Measurements from ENCODE around the gene UQCRC1.

UQCRC1 gene

DNA sequence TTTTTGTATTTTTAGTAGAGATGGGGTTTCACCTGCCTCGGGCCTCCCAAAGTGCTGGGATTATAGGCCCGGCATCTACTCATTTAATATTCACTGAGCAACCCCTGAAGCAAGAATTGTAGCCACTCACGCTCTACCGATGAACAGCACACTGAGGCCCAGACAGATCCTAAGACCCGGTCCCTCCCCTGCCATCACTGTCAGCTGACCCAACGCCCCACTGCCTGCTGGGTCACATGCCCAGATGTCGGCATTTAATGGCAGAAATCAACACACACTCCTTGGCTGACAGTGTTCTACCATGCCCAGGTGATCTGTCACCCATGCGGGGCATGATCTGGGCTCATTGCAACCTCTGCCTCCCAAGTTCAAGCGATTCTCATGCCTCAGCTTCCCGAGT, 15.3 kb upstream of the UQCRC1 start:
- H3K4me3 Mint-ChIP-seq: no peak overlapping the region
- H3K27me3 Mint-ChIP-seq: no peaks in the 10 kb centered on the region
- peaks cover 10% of the 10 kb centered on the region for H3K4me1 Mint-ChIP-seq (ENCODE audit: low read depth)
- DNase-seq: no peak
- no peaks in the 10 kb centered on the region for H3K9me3 Mint-ChIP-seq
- H3K36me3 Mint-ChIP-seq (ENCODE audit: low read depth): peaks cover 52% of the 10 kb centered on the region
- no peak overlapping the region for H3K27ac Mint-ChIP-seq

DNA sequence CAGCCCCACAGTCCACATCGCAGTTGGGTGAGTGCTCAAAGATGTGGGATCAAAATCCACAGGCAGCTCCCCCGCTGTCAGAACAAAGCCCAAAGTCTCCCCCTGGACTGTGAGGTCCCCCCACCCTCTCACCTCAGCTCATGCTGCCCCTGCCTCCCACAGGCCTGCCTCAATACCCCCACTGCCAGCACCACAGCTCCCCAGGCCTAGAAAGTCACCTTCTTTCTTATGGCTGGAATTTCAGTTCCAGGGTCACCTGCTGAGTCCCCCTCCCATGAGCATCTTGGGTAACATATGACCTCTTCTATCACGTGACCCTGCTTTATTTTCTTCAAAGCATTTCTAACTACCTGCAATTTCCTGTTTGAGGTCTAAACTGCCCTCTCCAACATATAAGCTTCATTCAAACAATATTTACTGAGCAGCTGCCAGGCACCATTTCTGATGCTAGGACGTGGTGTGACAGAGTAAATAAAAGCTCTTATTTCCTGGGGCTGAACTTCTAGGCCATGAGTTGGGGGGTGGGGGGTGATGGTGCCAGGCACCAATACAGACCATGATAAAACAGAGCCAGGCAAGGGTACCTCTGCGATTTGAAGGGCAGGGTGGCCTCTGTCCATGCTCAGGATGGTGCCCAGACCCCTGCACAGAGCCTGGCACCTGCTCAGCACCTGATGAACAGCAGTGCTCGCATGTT, 14.6 kb upstream of the UQCRC1 start:
- Mint-ChIP-seq H3K27ac (peak overlapping the region; percentile 22), H3K9me3 (no peaks in the 10 kb centered on the region), H3K4me1 (ENCODE audit: low read depth) (peaks cover 10% of the 10 kb centered on the region), H3K27me3 (no peaks in the 10 kb centered on the region), H3K4me3 (no peak overlapping the region), H3K36me3 (ENCODE audit: low read depth) (peaks cover 44% of the 10 kb centered on the region)
- no peak for DNase-seq

- H3K4me3 Mint-ChIP-seq: no peak within 1 kb of the TSS
- no peak for DNase-seq
- no peak within 1 kb of the TSS for H3K27ac Mint-ChIP-seq
- H3K27me3 Mint-ChIP-seq: no peaks in the 10 kb centered on the region
- peaks cover 34% of the 10 kb centered on the region for H3K36me3 Mint-ChIP-seq (ENCODE audit: low read depth)
- peaks cover 10% of the 10 kb centered on the region for H3K4me1 Mint-ChIP-seq (ENCODE audit: low read depth)
- peaks cover 16% of the 10 kb centered on the region for H3K9me3 Mint-ChIP-seq
These were observed 12.0 kb upstream of the UQCRC1 start, which contains the start of gene TMEM89 for GRCh38 chr3:48621461-48621869. Gene TMEM89, minus strand, starts transcription at chr3:48621769. Its CDS starts 13 bp downstream, at chr3:48621756.

GRCh38 chr3:48619541-48620524, 10.4 kb upstream of the UQCRC1 start:
- Mint-ChIP-seq H3K27ac (no peak overlapping the region), H3K4me3 (no peak overlapping the region), H3K36me3 (ENCODE audit: low read depth) (peaks cover 23% of the 10 kb centered on the region), H3K4me1 (ENCODE audit: low read depth) (peaks cover 16% of the 10 kb centered on the region), H3K9me3 (peaks cover 16% of the 10 kb centered on the region), H3K27me3 (no peaks in the 10 kb centered on the region)
- DNase-seq: no peak

DNA sequence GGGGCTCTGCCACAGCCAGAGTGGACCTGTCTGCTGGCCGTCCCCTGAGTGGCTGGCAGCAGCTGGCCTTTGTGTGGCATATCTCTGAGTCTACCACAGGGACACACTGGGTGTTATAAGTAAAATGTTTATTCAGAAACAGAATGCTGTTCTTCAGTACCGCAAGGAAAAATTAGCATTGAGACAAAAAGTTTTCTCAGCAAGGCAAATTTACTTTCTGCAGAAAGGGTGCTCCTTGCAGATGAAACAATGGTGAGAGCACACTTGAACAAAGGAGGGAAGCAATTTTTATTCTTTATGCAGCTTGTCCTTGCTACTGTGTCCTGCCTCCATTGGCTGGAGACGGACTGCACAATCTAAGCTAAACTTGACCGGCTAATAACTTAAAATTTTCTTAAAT, 8.1 kb upstream of the UQCRC1 start:
- H3K4me3 Mint-ChIP-seq: no peak overlapping the region
- peaks cover 19% of the 10 kb centered on the region for H3K4me1 Mint-ChIP-seq (ENCODE audit: low read depth)
- DNase-seq: no peak
- no peaks in the 10 kb centered on the region for H3K27me3 Mint-ChIP-seq
- H3K27ac Mint-ChIP-seq: no peak overlapping the region
- peaks cover 16% of the 10 kb centered on the region for H3K9me3 Mint-ChIP-seq
- peaks cover 18% of the 10 kb centered on the region for H3K36me3 Mint-ChIP-seq (ENCODE audit: low read depth)

- peaks cover 25% of the 10 kb centered on the region for H3K36me3 Mint-ChIP-seq (ENCODE audit: low read depth)
- peak overlapping the region; percentile 90 for H3K27ac Mint-ChIP-seq
- H3K27me3 Mint-ChIP-seq: no peaks in the 10 kb centered on the region
- peak overlapping the region; percentile 17 for H3K4me3 Mint-ChIP-seq
- peaks cover 16% of the 10 kb centered on the region for H3K9me3 Mint-ChIP-seq
- H3K4me1 Mint-ChIP-seq (ENCODE audit: low read depth): peaks cover 30% of the 10 kb centered on the region
- no peak for DNase-seq
These were observed 4.6 kb upstream of the UQCRC1 start for GRCh38 chr3:48614044-48614443.

DNA sequence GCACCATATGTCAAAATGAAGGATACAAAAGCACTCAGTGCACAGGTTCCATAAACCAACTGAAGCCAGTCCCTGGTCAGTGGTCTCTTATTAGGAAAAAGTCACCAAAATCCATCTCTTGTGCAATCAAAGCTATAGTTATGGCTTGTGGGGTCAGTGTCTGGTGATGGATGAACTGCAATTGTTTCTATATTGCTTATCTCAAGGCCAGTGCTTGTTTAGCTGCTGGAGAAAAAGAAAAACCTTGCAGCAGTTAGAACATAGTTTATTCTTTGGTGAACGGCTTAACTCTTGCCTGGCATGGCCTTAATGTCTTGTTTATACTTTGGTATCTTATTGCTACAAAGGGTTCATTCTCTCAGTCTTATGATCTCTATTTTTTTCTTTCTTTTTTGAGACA, 2.9 kb upstream of the UQCRC1 start:
- Mint-ChIP-seq H3K9me3 (peaks cover 4% of the 10 kb centered on the region), H3K4me1 (ENCODE audit: low read depth) (peaks cover 42% of the 10 kb centered on the region), H3K27me3 (no peaks in the 10 kb centered on the region), H3K4me3 (no peak overlapping the region), H3K36me3 (ENCODE audit: low read depth) (peaks cover 32% of the 10 kb centered on the region), H3K27ac (peak overlapping the region; percentile 47)
- no peak for DNase-seq

DNA sequence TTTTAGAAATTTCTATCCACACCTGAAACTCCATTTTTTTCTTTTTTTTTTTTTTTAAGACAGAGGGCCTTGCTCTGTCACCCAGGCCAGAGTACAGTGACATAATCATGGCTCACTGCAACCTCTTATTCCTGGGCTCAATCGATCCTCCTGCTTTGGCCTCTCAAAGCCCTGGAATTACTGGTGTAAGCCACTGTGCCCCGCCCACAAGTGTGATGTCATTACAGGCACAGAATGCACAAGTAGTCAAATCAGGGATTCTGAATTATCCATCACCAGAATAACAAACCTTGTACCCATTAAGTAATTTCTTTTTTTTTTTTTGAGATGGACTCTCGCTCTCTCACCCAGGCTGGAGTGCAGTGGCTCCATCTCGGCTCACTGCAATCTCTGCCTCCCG, 1.9 kb downstream of the UQCRC1 start:
- peak overlapping the region; percentile 99 for H3K4me3 Mint-ChIP-seq
- DNase-seq: no peak
- no peak overlapping the region for H3K27ac Mint-ChIP-seq
- H3K4me1 Mint-ChIP-seq (ENCODE audit: low read depth): peaks cover 23% of the 10 kb centered on the region
- H3K36me3 Mint-ChIP-seq (ENCODE audit: low read depth): peaks cover 69% of the 10 kb centered on the region
- H3K9me3 Mint-ChIP-seq: no peaks in the 10 kb centered on the region
- no peaks in the 10 kb centered on the region for H3K27me3 Mint-ChIP-seq

GRCh38 chr3:48601622-48601994, 7.8 kb downstream of the UQCRC1 start:
- H3K27ac Mint-ChIP-seq: no peak overlapping the region
- H3K4me1 Mint-ChIP-seq (ENCODE audit: low read depth): peaks cover under 1% of the 10 kb centered on the region
- no peak overlapping the region for H3K4me3 Mint-ChIP-seq
- H3K9me3 Mint-ChIP-seq: no peaks in the 10 kb centered on the region
- peaks cover 88% of the 10 kb centered on the region for H3K36me3 Mint-ChIP-seq (ENCODE audit: low read depth)
- no peak for DNase-seq
- no peaks in the 10 kb centered on the region for H3K27me3 Mint-ChIP-seq

DNA sequence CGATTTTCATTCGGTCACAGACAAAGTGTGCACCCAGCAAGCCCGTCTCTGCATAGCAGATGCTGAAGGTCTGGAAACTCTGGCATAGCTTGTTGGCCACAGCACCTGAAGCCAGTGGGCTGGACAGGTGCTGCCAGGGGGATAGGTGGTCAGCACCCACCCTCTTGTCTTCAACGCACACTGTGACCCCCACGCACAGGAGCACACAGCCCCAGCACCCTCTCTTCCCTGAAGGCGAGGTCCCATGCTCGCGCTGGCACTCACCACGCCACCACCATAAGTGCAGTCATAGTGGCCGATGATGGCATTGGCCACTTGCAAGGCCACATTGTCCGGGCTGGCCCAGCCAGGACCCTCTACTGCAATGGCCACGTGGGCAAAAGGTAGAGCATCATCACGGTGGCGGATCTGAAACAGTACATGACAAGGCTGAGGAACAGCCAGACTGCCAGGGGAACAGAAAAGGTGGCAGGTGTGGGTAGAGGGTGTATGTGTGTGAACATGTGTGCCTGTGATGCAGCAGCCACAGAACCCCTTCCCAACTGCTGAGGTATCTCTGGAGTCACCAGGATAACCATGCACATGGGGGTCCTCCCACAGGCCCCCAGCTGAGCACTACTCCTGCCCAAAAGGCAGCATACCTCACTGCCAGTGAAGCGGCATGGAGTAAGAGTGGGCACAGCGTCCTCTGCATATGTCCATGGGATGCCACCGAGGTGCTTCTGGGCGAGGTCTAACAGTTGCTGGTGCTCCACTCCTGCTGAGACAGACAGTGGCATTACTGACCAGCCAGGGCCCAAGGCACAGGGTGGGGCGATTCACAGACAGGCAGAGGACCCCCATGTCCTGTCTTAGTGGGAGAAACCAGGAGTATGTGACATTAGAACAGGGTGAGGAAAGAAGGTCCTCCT, 8.5 kb downstream of the UQCRC1 start:
- H3K27me3 Mint-ChIP-seq: peaks cover 2% of the 10 kb centered on the region
- DNase-seq: no peak
- no peak overlapping the region for H3K27ac Mint-ChIP-seq
- H3K4me3 Mint-ChIP-seq: no peak overlapping the region
- no peaks in the 10 kb centered on the region for H3K4me1 Mint-ChIP-seq (ENCODE audit: low read depth)
- H3K9me3 Mint-ChIP-seq: no peaks in the 10 kb centered on the region
- H3K36me3 Mint-ChIP-seq (ENCODE audit: low read depth): peaks cover 82% of the 10 kb centered on the region

DNA sequence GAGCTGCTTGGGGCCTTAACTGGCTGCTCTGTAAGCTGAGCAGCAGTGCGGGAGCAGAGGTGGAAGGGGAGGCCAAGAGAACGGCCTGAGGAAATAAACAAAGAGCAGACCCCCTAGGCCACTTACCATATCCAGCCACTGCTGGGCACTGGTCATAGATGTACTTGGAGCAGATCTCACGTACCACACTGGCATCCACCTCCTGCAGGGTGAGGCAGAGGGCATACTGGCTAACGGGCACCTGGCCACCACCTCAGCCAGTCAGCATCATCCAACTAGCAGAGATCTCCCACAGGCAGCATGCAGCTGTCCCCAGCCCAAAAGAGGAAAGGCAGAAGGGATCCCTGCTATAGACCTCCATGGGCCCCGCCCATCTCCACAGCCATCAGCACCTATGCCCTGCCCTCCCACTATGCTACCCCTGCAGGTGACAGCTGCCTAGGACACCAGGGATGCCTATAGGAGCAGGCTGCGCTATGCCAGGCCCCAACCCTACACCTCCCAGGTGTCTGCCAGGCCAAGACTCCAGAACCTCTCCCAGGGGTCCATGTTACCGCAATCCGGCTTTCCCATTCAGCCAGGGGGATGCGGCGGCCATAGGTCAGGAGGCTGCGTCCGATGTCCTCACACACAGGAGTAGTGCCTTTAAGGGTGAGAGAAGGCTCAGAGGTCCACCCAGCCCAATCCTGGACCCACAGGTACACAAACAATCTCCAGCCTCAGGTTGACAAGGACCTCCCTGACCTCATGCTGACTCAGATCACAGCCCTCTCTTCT, 9.7 kb downstream of the UQCRC1 start:
- Mint-ChIP-seq H3K9me3 (no peaks in the 10 kb centered on the region), H3K4me1 (ENCODE audit: low read depth) (peaks cover under 1% of the 10 kb centered on the region), H3K36me3 (ENCODE audit: low read depth) (peaks cover 69% of the 10 kb centered on the region), H3K27ac (no peak overlapping the region), H3K27me3 (peaks cover 10% of the 10 kb centered on the region), H3K4me3 (no peak overlapping the region)
- no peak for DNase-seq

- H3K4me3 Mint-ChIP-seq: no peak overlapping the region
- H3K27me3 Mint-ChIP-seq: peaks cover 16% of the 10 kb centered on the region
- peaks cover 63% of the 10 kb centered on the region for H3K36me3 Mint-ChIP-seq (ENCODE audit: low read depth)
- H3K4me1 Mint-ChIP-seq (ENCODE audit: low read depth): peaks cover 6% of the 10 kb centered on the region
- no peak for DNase-seq
- no peaks in the 10 kb centered on the region for H3K9me3 Mint-ChIP-seq
- no peak overlapping the region for H3K27ac Mint-ChIP-seq
These were observed 10.4 kb downstream of the UQCRC1 start for GRCh38 chr3:48599077-48599501.

DNA sequence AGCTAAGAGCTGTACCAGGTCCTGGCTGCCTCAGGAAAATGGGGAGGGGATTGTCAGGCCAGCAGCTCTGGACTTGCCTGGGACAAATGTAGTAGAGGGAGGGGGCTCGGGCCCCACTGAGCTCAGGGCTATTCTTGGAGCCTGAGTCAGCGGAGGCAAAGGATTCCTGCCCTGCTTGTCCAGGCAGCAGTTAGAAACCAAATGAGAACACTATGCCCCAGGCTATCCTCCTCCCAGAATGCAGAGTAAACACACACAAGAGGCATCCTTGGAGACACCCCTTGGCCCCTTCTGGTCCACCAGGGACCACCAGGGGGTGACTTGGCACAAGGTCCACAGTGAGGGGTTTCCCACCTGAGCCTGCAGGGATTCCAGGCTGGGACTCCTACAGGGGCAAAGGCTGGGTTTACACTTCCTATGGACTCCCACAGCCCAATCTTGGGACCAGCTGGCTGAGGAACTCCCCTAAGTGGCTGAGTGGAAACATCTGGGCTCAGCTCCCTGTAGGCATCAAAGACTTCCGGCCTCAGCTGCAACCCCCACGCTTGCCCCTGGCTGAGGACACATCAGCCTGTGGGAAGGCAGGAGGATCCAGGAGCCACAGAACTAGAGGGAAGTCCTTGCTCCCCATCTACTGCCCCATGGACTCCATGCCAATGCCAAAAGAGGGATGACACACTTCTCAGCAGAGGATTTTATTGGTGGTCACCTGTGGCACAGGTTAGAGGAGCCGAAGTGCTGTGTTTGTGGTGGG, 10.9 kb downstream of the UQCRC1 start:
- Mint-ChIP-seq H3K27ac (no peak overlapping the region), H3K9me3 (no peaks in the 10 kb centered on the region), H3K4me1 (ENCODE audit: low read depth) (peaks cover 6% of the 10 kb centered on the region), H3K4me3 (no peak overlapping the region), H3K27me3 (peaks cover 22% of the 10 kb centered on the region), H3K36me3 (ENCODE audit: low read depth) (peaks cover 57% of the 10 kb centered on the region)
- no peak for DNase-seq
